Esophagus squamous epithelium (tissue), 4 donors: ENCODE data around the gene TTYH1.

Experiments
- CTCF ChIP-seq, 6 experiments: fragments of 450-650 bp in 4 of 6; fragments of 200-600 bp in 2 of 6; sonication (generic) in 2 of 6; IDR thresholded peaks; one replicate each; pipeline ENCODE4 v1.5.1; 2016 to 2019; ENCODE audit warnings: antibody characterized with exemption in 6 of 6, mild to moderate bottlenecking in 4 of 6, moderate library complexity in 4 of 6
- POLR2A ChIP-seq, 4 donors: fragments of 450-650 bp; IDR thresholded peaks; one replicate each; pipeline ENCODE4 v1.6.1; 2017; ENCODE audit warnings: antibody characterized with exemption in 4 of 4, mild to moderate bottlenecking in 4 of 4, moderate library complexity in 3 of 4

- TF ChIP-seq CTCF (IDR thresholded peaks at IDR 0.05) (no peak), POLR2A (IDR thresholded peaks at IDR 0.05) (no peak)
These were observed 37.4 kb downstream of the TTYH1 start for GRCh38 chr19:54452626-54453025.
